Measurements from ENCODE around the gene SEL1L2. TPM values are rescaled to one million over a fixed set of nuclear protein-coding genes. Genes with fewer than 3 reads are reported as not detected.

The SEL1L2 gene
- total RNA-seq, 4 donors from 2014 or later = not detected

GRCh38 chr20:13858871-13859270 lies 131.5 kb downstream of the SEL1L2 start:
- Histone ChIP-seq H3K36me3 (no peaks in the 10 kb centered on the region), H3K4me1 (peaks cover 6 to 23% (median 14%) of the 10 kb centered on the region in 4 donors), H3K9me3 (no peaks in the 10 kb centered on the region), H3K27me3 (no peaks in the 10 kb centered on the region), H3K27ac (replicated peaks in 1 of 4) (peak overlapping the region in 1 of 4 donors; percentile 32), H3K4me3 (no peak overlapping the region)
- intact Hi-C loops (cut with DNase I) = no loop called here
- TF ChIP-seq CTCF (IDR thresholded peaks at IDR 0.05) (no peak), POLR2AphosphoS5 (IDR thresholded peaks at IDR 0.05) (no peak)
- no peak for DNase-seq (ENCODE audit: extremely low spot score)

DNA sequence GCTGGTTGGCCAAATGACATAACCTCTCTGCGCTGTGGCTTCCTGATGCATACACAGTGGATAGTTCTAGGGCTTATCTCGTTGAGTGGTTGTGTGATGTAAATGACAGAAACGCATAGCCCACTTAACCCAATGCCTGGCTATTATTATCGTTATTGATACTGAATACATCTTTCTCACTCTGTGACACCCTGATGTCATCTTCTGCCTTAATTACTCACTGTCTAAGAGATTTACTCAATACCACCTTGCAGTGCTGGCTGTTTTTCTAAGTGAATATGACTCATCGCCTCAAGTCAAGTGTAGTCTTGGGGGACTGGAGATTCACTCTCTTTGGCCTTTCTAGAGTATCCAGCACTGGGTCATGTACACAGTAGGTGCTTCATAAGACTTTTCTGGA lies 132.0 kb downstream of the SEL1L2 start:
- intact Hi-C loops (cut with DNase I) = no loop called here
- Histone ChIP-seq H3K9me3 (no peaks in the 10 kb centered on the region), H3K36me3 (no peaks in the 10 kb centered on the region), H3K27ac (replicated peaks in 1 of 4) (peak overlapping the region in 1 of 4 donors; percentile 32), H3K4me1 (peaks cover 6 to 23% (median 14%) of the 10 kb centered on the region in 4 donors), H3K27me3 (no peaks in the 10 kb centered on the region), H3K4me3 (no peak overlapping the region)
- TF ChIP-seq CTCF (IDR thresholded peaks at IDR 0.05) = no peak
- 86% methylated on average over 5 of the region's 5 CpGs for WGBS
- DNase-seq (ENCODE audit: extremely low spot score) = no peak

DNA sequence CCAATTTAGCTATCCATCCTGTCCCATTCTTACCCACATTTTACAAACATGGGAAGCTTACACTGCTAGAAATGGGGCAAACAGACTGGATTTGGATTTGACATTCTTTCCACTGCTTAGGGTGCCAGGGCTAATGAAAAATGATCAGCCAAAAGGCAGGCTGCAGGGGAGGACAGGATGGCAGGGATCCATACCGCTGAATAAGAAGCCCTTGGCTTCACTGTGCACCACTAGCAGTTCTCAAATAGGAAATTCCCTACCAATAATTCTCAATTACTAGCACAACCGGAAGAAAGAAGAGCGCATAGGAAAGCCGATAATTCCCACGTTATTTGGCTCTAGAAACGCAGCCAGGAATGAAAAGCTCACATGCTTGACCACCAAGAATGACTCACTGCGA lies 132.5 kb downstream of the SEL1L2 start:
- no peak for DNase-seq (ENCODE audit: extremely low spot score)
- 63% methylated on average over 7 of the region's 7 CpGs for WGBS
- Histone ChIP-seq H3K27me3 (no peaks in the 10 kb centered on the region), H3K4me3 (no peak overlapping the region), H3K27ac (replicated peaks in 1 of 4) (peak overlapping the region in 3 of 4 donors; percentile 21 to 36 (median 32)), H3K4me1 (peaks cover 6 to 23% (median 14%) of the 10 kb centered on the region in 4 donors), H3K9me3 (no peaks in the 10 kb centered on the region), H3K36me3 (no peaks in the 10 kb centered on the region)
- intact Hi-C loops (cut with DNase I) = no loop called here
- TF ChIP-seq CTCF (IDR thresholded peaks at IDR 0.05) (no peak), POLR2AphosphoS5 (IDR thresholded peaks at IDR 0.05) (no peak), EP300 (IDR thresholded peaks at IDR 0.05) (no peak), POLR2A (IDR thresholded peaks at IDR 0.05; ENCODE audit: low read depth) (no peak)

DNA sequence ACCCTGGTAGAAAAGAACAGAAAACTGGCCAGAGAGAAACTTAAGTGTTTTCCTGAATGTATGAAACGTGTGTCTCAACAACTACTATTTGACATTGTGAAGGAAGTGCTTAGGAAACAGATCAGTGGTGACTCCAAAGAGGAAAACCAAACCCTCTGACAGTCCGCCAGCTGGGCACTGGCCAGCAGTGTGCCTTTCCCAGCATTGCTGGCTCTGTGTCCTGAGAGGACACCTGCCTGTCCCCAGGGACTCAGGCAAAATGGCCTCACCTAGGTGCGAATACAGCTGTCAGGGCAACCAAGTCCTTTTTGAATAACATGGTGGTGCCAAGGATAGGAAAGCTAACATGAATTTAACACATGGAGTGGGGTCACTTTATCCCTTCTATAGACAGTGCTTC lies 133.1 kb downstream of the SEL1L2 start:
- intact Hi-C loops (cut with DNase I) = no loop called here
- 52% methylated on average over 3 of the region's 3 CpGs for WGBS
- H3K27ac ChIP-seq (replicated peaks in 1 of 4) = peak overlapping the region in 3 of 4 donors; percentile 21 to 36 (median 32)
- TF ChIP-seq POLR2AphosphoS5 (IDR thresholded peaks at IDR 0.05) (no peak), EP300 (IDR thresholded peaks at IDR 0.05) (no peak), CTCF (IDR thresholded peaks at IDR 0.05) (no peak), POLR2A (IDR thresholded peaks at IDR 0.05; ENCODE audit: low read depth) (no peak)
- H3K4me1 ChIP-seq = peaks cover 6 to 25% (median 17%) of the 10 kb centered on the region in 4 donors
- no peaks in the 10 kb centered on the region for H3K36me3 ChIP-seq
- H3K4me3 ChIP-seq = no peak overlapping the region
- H3K27me3 ChIP-seq = no peaks in the 10 kb centered on the region
- no peak for DNase-seq (ENCODE audit: extremely low spot score)
- H3K9me3 ChIP-seq = no peaks in the 10 kb centered on the region

DNA sequence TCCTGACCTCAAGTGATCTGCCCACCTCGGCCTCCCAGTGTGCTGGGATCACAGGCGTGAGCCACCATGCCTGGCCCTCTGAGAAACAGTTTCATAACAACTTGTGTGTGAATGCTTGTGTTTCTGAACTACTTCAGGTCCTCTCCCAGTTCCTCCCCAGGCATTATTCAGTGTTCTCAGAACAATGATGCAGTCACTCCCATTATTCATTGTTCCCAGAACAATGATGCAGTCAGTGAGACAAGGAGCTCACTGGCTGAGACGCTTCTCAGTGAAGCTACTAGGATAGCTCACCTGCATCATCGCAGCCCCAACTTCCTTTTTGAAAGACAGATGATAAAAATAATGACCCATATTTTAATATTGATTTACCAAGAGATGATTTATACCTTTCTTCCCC lies 134.1 kb downstream of the SEL1L2 start:
- WGBS = 76% methylated on average over 4 of the region's 4 CpGs
- Histone ChIP-seq H3K36me3 (no peaks in the 10 kb centered on the region), H3K9me3 (no peaks in the 10 kb centered on the region), H3K27me3 (no peaks in the 10 kb centered on the region), H3K4me3 (no peak overlapping the region), H3K27ac (replicated peaks in 1 of 4) (no peak overlapping the region), H3K4me1 (peaks cover 12 to 33% (median 26%) of the 10 kb centered on the region in 4 donors)
- intact Hi-C loops (cut with DNase I) = no loop called here
- TF ChIP-seq CTCF (IDR thresholded peaks at IDR 0.05) (no peak), POLR2A (IDR thresholded peaks at IDR 0.05; ENCODE audit: low read depth) (no peak), EP300 (IDR thresholded peaks at IDR 0.05) (no peak), POLR2AphosphoS5 (IDR thresholded peaks at IDR 0.05) (no peak)
- no peak for DNase-seq (ENCODE audit: extremely low spot score)
